ENCODE data around the gene MAPKAP1. TPM values are rescaled to one million over a fixed set of nuclear protein-coding genes. Genes with fewer than 3 reads are reported as not detected.
A peak's percentile ranks its signal among the peaks of the same experiment; 100 is the strongest.

Gene MAPKAP1
- total RNA-seq, 1 donor from 2014 or later, result 84.9 TPM

DNA sequence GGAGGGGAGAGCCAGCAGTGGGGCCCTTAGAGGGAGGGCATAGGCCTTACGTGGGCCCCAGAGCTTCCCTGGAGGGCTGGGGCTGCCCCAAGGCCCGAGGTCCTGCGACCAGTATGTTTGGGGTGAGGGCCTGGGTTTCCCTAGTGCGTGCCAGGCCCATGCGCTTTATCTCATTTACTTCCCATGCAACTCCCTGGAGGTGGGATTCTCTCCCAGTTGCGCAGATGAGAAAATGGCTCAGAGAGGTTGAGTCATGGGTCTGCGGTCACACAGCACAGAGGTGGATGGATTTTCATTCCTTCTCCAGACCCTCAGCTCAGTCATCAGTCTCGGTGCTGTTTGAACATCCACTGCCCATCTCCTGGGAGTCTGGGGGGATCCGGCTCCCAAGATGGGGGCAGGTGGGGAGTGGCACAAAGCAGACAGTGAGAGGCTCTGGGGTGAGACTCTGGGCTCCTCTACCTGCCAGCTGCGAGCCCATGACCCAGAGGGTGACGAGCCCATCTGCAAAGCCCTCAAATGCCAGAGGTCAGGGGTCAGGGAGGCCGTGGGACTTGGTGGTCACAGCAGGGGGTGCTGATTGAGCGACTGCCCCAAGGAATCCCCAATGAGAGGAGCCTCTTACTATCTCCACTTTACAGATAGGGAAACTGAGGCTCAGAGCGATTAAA lies 274.2 kb downstream of the MAPKAP1 start:
- no peak overlapping the region for H3K4me3 Mint-ChIP-seq
- no peak overlapping the region for H3K27ac Mint-ChIP-seq
- H3K4me1 Mint-ChIP-seq, result no peaks in the 10 kb centered on the region
- peaks cover 9% of the 10 kb centered on the region for H3K36me3 Mint-ChIP-seq (ENCODE audit: low read depth)
- DNase-seq (peak; percentile 9), ATAC-seq (ENCODE audit: low read depth) (no peak)
- POLR2A ChIA-PET, result no interaction called here
- intact Hi-C loops (cut with micrococcal nuclease), result no loop called here
- no peaks in the 10 kb centered on the region for H3K9me3 Mint-ChIP-seq
- H3K27me3 Mint-ChIP-seq, result no peaks in the 10 kb centered on the region
- CTCF ChIA-PET, result no interaction called here
- no peak for TF ChIP-seq CTCF (IDR thresholded peaks at IDR 0.05)

- H3K4me3 Mint-ChIP-seq, result no peak overlapping the region
- no peaks in the 10 kb centered on the region for H3K36me3 Mint-ChIP-seq (ENCODE audit: low read depth)
- H3K27ac Mint-ChIP-seq, result no peak overlapping the region
- POLR2A ChIA-PET, result no interaction called here
- H3K27me3 Mint-ChIP-seq, result no peaks in the 10 kb centered on the region
- H3K4me1 Mint-ChIP-seq, result no peaks in the 10 kb centered on the region
- intact Hi-C loops (cut with micrococcal nuclease), result no loop called here
- ATAC-seq (ENCODE audit: low read depth) (no peak), DNase-seq (peak; percentile 5)
- TF ChIP-seq CTCF (IDR thresholded peaks at IDR 0.05), result no peak
- no peaks in the 10 kb centered on the region for H3K9me3 Mint-ChIP-seq
- CTCF ChIA-PET, result no interaction called here
These were observed 275.2 kb downstream of the MAPKAP1 start for GRCh38 chr9:125431741-125432271.

DNA sequence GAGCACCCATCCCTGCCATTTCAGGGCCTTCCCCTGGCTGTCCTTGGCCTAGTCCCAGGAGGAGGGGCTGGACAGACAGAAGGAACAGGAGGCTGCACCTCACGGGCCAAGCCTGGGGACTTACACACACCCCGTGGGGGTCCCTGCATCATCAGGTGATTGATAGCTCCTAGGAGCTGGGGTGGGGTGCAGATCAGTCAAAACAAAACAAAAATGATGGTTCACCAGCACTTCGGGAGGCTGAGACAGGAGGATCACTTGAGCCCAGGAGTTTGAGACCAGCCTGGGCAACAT lies 276.0 kb downstream of the MAPKAP1 start:
- DNase-seq (no peak), ATAC-seq (ENCODE audit: low read depth) (no peak)
- no peaks in the 10 kb centered on the region for H3K9me3 Mint-ChIP-seq
- no peaks in the 10 kb centered on the region for H3K4me1 Mint-ChIP-seq
- no peaks in the 10 kb centered on the region for H3K36me3 Mint-ChIP-seq (ENCODE audit: low read depth)
- H3K4me3 Mint-ChIP-seq, result no peak overlapping the region
- ChIA-PET CTCF (no interaction called here), POLR2A (no interaction called here)
- H3K27me3 Mint-ChIP-seq, result no peaks in the 10 kb centered on the region
- H3K27ac Mint-ChIP-seq, result no peak overlapping the region
- no peak for TF ChIP-seq CTCF (IDR thresholded peaks at IDR 0.05)
- intact Hi-C loops (cut with micrococcal nuclease), result no loop called here

DNA sequence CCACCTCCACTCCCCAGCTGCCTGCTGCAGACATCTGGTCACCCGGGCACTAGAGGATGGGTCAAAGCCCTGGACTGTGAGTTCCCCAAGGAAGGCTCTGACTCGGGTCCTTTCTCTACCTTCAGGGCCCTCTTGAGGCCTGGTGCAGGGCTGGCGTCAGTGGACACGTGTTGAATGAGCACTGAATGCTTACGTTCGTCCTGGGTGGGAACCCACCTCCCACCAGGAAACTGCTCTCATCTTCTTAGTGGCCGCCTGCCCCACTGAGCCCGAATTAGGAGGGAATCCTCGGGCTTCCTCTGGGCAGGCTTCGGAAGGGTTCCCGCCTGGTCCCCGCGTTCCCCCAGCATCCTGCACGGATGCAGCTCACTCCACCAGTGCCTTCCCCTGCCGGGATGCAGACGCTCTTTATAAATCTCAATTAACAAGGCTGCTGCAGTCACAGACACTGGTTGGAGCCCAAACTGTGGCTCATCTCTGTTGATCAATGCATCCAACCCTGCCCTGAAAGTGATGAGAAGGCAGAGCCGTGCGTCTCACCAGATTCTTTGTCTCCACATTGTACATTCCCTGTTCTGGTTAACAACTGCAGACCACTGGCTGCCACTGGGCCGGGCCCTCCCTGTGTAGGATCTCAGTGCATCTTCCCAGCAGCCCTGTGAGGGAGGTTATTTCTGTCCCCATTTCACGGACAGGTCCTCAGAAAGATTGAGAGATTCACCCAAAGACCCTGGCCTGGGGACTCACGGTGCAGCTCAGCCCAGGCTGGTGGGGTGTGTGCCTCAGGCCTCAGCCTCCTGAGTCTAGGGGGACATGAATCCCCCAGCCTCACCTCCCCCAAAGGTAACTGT lies 276.6 kb downstream of the MAPKAP1 start:
- ChIA-PET CTCF (no interaction called here), POLR2A (no interaction called here)
- no peaks in the 10 kb centered on the region for H3K27me3 Mint-ChIP-seq
- ATAC-seq (ENCODE audit: low read depth), result no peak
- H3K9me3 Mint-ChIP-seq, result no peaks in the 10 kb centered on the region
- H3K4me1 Mint-ChIP-seq, result no peaks in the 10 kb centered on the region
- intact Hi-C loops (cut with micrococcal nuclease), result no loop called here
- TF ChIP-seq CTCF (IDR thresholded peaks at IDR 0.05), result no peak
- DNase-seq, result no peak
- H3K4me3 Mint-ChIP-seq, result no peak overlapping the region
- no peak overlapping the region for H3K27ac Mint-ChIP-seq
- no peaks in the 10 kb centered on the region for H3K36me3 Mint-ChIP-seq (ENCODE audit: low read depth)

DNA sequence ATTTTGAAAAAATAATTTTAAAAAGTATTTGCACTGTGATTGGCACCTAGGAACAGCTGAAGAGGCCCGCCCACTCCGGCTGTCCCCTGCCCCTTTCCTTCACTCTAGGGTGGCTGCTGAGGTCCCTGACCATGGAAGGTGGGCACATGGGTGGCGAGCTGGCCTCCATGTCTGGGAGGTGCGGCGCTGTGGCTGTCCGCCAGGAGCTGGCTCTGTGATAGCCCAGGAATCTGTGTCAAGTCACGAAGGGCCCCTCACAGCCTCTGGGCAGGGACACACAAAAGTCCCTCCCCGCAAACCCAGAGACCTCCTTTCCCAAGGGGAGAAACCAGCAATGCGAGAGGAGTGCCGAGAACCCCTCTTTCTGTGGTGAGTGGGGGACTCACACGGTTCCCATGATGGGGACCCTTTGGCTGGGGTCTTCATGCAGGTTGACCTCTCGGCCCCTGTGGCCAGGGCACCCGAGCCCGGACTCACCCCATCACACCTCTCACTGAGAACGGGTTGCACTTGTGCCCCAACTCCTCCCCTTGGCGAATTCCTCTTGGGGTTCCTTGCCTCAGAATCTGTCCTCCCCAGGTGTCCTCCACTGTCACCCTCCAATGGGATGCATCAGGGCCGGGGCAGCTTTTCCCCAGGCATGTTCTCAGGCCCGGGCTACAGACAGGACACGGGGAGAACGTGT lies 277.4 kb downstream of the MAPKAP1 start:
- intact Hi-C loops (cut with micrococcal nuclease), result no loop called here
- ATAC-seq (ENCODE audit: low read depth) (no peak), DNase-seq (no peak)
- ChIA-PET POLR2A (no interaction called here), CTCF (no interaction called here)
- no peak overlapping the region for H3K27ac Mint-ChIP-seq
- no peak for TF ChIP-seq CTCF (IDR thresholded peaks at IDR 0.05)
- H3K9me3 Mint-ChIP-seq, result no peaks in the 10 kb centered on the region
- no peaks in the 10 kb centered on the region for H3K36me3 Mint-ChIP-seq (ENCODE audit: low read depth)
- H3K27me3 Mint-ChIP-seq, result no peaks in the 10 kb centered on the region
- no peaks in the 10 kb centered on the region for H3K4me1 Mint-ChIP-seq
- H3K4me3 Mint-ChIP-seq, result no peak overlapping the region
